Ishikawa (cell line): Measurements from ENCODE around the gene TPRX2.

ENCODE experiments used
- CEBPB ChIP-seq: IDR thresholded peaks from 2 replicates; pipeline ENCODE4 v1.6.1; 2012
- CREB1 ChIP-seq: IDR thresholded peaks from 2 replicates; pipeline ENCODE4 v1.6.1; 2012; ENCODE audit warnings: low read depth
- EGR1 ChIP-seq: IDR thresholded peaks from 2 replicates; pipeline ENCODE4 v1.6.1; 2012
- EP300 ChIP-seq: IDR thresholded peaks from 2 replicates; pipeline ENCODE4 v1.6.1; 2012; ENCODE audit warnings: borderline replicate concordance
- FOXM1 ChIP-seq: IDR thresholded peaks from 2 replicates; pipeline ENCODE4 v1.6.1; 2012; ENCODE audit warnings: low read depth, borderline replicate concordance
- MAX ChIP-seq: IDR thresholded peaks from 2 replicates; pipeline ENCODE4 v1.6.1; 2012
- NFIC ChIP-seq: IDR thresholded peaks from 2 replicates; pipeline ENCODE4 v1.6.1; 2012
- RAD21 ChIP-seq: IDR thresholded peaks from 2 replicates; pipeline ENCODE4 v1.6.1; 2012; ENCODE audit warnings: low read depth
- REST ChIP-seq: IDR thresholded peaks from 2 replicates; pipeline ENCODE4 v1.6.1; 2012; ENCODE audit warnings: low read depth, mild to moderate bottlenecking
- TAF1 ChIP-seq: IDR thresholded peaks from 2 replicates; pipeline ENCODE4 v1.6.1; 2012; ENCODE audit warnings: low read depth, mild to moderate bottlenecking
- TCF12 ChIP-seq: IDR thresholded peaks from 2 replicates; pipeline ENCODE4 v1.6.1; 2012; ENCODE audit warnings: low read depth
- TEAD4 ChIP-seq: IDR thresholded peaks from 2 replicates; pipeline ENCODE4 v1.6.1; 2012
- YY1 ChIP-seq: IDR thresholded peaks from 2 replicates; pipeline ENCODE4 v1.6.1; 2012; ENCODE audit warnings: low read depth
- ZBTB7A ChIP-seq: IDR thresholded peaks from 2 replicates; pipeline ENCODE4 v1.6.1; 2012; ENCODE audit warnings: low read depth
- TF ChIP-seq, protein P1 (sequence below): IDR thresholded peaks from 2 replicates; pipeline ENCODE4 v1.6.1; 2012

TPRX2 gene

GRCh38 chr19:47836038-47836437, 23.0 kb upstream of the TPRX2 start:
- TF ChIP-seq TEAD4 = no peak
- TF ChIP-seq CREB1 = no peak
- no peak for TF ChIP-seq REST
- no peak for TF ChIP-seq YY1
- no peak for TF ChIP-seq TCF12
- no peak for TF ChIP-seq FOXM1
- TF ChIP-seq, protein P1, sequence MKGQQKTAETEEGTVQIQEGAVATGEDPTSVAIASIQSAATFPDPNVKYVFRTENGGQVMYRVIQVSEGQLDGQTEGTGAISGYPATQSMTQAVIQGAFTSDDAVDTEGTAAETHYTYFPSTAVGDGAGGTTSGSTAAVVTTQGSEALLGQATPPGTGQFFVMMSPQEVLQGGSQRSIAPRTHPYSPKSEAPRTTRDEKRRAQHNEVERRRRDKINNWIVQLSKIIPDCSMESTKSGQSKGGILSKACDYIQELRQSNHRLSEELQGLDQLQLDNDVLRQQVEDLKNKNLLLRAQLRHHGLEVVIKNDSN = no peak
- TF ChIP-seq CEBPB = no peak
- no peak for TF ChIP-seq TAF1
- no peak for TF ChIP-seq EGR1
- TF ChIP-seq NFIC = no peak
- TF ChIP-seq ZBTB7A = no peak
- no peak for TF ChIP-seq MAX
- no peak for TF ChIP-seq EP300
- no peak for TF ChIP-seq RAD21

- no peak for TF ChIP-seq CEBPB
- TF ChIP-seq TCF12 = no peak
- TF ChIP-seq NFIC = no peak
- TF ChIP-seq REST = no peak
- no peak for TF ChIP-seq EGR1
- TF ChIP-seq YY1 = no peak
- no peak for TF ChIP-seq CREB1
- TF ChIP-seq, protein P1 = no peak
- no peak for TF ChIP-seq EP300
- no peak for TF ChIP-seq MAX
- TF ChIP-seq RAD21 = no peak
- TF ChIP-seq TEAD4 = no peak
These were observed 19.6 kb upstream of the TPRX2 start for GRCh38 chr19:47839411-47839810.

DNA sequence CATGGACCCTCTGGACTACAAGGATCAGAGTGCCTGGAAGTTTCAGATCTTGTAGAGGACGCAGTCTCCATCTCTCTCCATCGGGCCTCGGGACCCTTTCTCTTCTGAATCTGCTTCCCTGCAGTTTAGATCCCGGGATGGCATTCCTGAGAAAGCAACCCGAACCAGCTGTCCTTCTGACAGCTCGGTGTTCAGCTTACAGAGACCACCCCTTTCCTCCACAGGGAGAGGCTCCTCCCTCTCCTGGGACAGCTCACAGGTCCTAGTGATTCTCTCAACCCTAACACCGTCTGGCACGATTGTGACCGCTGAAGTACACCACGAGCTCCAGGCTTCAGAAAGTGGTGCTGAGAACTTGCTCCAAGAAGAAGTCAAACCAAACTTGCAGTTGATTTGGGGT, 19.1 kb upstream of the TPRX2 start:
- TF ChIP-seq TEAD4 = no peak
- TF ChIP-seq YY1 = no peak
- no peak for TF ChIP-seq EP300
- no peak for TF ChIP-seq CEBPB
- TF ChIP-seq FOXM1 = no peak
- no peak for TF ChIP-seq EGR1
- no peak for TF ChIP-seq RAD21
- TF ChIP-seq, protein P1 = no peak
- no peak for TF ChIP-seq ZBTB7A
- TF ChIP-seq CREB1 = no peak
- TF ChIP-seq TAF1 = no peak
- TF ChIP-seq TCF12 = no peak

GRCh38 chr19:47842941-47843340, 16.1 kb upstream of the TPRX2 start:
- no peak for TF ChIP-seq TEAD4
- no peak for TF ChIP-seq REST
- TF ChIP-seq NFIC = no peak

DNA sequence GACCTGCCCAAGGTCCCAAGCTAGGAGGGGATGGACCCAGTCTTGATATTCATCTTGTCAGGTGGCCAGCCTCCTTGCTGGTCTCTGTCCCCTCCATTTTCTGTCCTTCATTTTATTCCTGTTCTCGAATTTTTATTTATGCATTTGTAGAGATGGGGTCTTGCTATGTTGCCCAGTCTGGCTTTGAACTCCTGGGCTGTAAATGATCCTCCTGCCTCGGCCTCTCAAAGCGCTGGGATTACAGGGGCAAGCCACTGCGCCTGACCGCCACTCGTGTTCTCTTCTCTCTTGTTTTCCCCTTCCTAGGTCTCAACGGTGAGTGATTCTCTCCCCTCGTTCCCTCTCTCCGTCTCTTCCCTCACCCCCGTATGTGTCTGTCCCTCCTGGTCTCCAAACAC, 10.6 kb upstream of the TPRX2 start:
- no peak for TF ChIP-seq NFIC
- TF ChIP-seq, protein P1 = no peak
- no peak for TF ChIP-seq TAF1
- no peak for TF ChIP-seq MAX
- TF ChIP-seq TEAD4 = no peak
- TF ChIP-seq RAD21 = no peak
- no peak for TF ChIP-seq EGR1
- no peak for TF ChIP-seq YY1
- no peak for TF ChIP-seq CEBPB
- no peak for TF ChIP-seq ZBTB7A
- no peak for TF ChIP-seq TCF12
- no peak for TF ChIP-seq CREB1
